Parathyroid adenoma (tissue), 2 donors: ENCODE measurements around the gene GNAS-AS1.

Experiments used
- H2AFZ ChIP-seq: fragments of 300-600 bp; sonication (generic); one replicate; pipeline ENCODE4 v1.7.0; 2017; ENCODE audit warnings: antibody characterized with exemption, mild to moderate bottlenecking
- H3K27ac ChIP-seq: fragments of 300-600 bp; sonication (generic); one replicate; pipeline ENCODE4 v1.7.0; 2017
- H3K27me3 ChIP-seq: fragments of 300-600 bp; sonication (generic); one replicate; pipeline ENCODE4 v1.7.0; 2017; ENCODE audit warnings: low read length; ENCODE audit not compliant: control insufficient read depth, insufficient read depth
- H3K36me3 ChIP-seq: fragments of 300-600 bp; sonication (generic); one replicate; pipeline ENCODE4 v1.7.0; 2017; ENCODE audit warnings: low read length; ENCODE audit not compliant: control insufficient read depth, insufficient read depth
- H3K4me1 ChIP-seq: fragments of 300-600 bp; sonication (generic); one replicate; pipeline ENCODE4 v1.7.0; 2017; ENCODE audit warnings: control low read depth
- H3K4me2 ChIP-seq: fragments of 300-600 bp; sonication (generic); one replicate; pipeline ENCODE4 v1.7.0; 2017; ENCODE audit warnings: low read length
- H3K4me3 ChIP-seq: fragments of 300-600 bp; sonication (generic); one replicate; pipeline ENCODE4 v1.7.0; 2017; ENCODE audit warnings: low read depth, low read length
- H3K79me2 ChIP-seq: fragments of 300-600 bp; sonication (generic); one replicate; pipeline ENCODE4 v1.7.0; 2017; ENCODE audit warnings: control low read depth
- H3K9ac ChIP-seq: fragments of 300-600 bp; sonication (generic); one replicate; pipeline ENCODE4 v1.7.0; 2017; ENCODE audit warnings: mild to moderate bottlenecking
- H3K9me3 ChIP-seq: fragments of 300-600 bp; sonication (generic); one replicate; pipeline ENCODE4 v1.7.0; 2017; ENCODE audit warnings: low read length; ENCODE audit not compliant: control insufficient read depth
- TF ChIP-seq, protein P1 (sequence below): fragments of 300-600 bp; sonication (generic); IDR thresholded peaks from one replicate; pipeline ENCODE4 v1.7.0; 2017; ENCODE audit warnings: antibody characterized with exemption, mild to moderate bottlenecking
- donor health status: primary hyperparathyroidism.

The GNAS-AS1 gene

DNA sequence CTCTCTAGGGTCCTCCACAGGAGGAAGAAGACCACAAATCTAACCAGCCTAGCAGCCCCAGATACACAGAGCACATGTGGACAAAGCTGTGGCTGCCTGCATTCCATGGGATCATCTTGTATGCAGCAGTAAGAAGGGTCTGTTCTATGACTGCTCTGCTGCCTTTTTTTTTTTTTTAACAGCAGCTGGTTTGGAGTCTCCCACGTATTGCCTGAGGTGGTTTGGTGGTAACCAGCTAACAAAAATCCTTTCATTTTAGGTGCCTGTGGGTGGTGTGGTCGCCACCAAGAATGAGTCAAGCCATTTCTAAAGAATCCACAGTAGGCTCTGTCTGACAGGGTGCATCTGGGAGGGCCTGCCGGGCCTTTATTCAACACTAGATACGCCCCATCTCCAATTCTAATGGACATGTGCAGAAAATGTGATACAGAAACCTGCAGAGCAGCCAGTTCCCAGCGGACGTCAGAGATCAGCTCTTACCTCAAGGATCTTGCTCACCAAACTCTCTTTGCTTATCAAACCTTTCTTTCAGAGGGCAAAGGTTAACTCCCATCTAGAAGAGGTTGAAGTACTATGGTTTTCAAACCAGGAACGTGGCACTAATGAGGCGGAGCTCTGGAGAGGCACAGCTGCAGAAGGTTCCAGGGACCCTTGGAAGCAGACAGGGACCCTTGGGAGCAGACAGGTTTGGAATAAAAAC is 32.0 kb downstream of the GNAS-AS1 start:
- H3K4me1 ChIP-seq = no peaks in the 10 kb centered on the region
- TF ChIP-seq, protein P1, sequence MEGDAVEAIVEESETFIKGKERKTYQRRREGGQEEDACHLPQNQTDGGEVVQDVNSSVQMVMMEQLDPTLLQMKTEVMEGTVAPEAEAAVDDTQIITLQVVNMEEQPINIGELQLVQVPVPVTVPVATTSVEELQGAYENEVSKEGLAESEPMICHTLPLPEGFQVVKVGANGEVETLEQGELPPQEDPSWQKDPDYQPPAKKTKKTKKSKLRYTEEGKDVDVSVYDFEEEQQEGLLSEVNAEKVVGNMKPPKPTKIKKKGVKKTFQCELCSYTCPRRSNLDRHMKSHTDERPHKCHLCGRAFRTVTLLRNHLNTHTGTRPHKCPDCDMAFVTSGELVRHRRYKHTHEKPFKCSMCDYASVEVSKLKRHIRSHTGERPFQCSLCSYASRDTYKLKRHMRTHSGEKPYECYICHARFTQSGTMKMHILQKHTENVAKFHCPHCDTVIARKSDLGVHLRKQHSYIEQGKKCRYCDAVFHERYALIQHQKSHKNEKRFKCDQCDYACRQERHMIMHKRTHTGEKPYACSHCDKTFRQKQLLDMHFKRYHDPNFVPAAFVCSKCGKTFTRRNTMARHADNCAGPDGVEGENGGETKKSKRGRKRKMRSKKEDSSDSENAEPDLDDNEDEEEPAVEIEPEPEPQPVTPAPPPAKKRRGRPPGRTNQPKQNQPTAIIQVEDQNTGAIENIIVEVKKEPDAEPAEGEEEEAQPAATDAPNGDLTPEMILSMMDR = no peak
- no peaks in the 10 kb centered on the region for H3K79me2 ChIP-seq

GRCh38 chr20:58817748-58818147 is 33.0 kb downstream of the GNAS-AS1 start:
- H3K27me3 ChIP-seq = no peaks in the 10 kb centered on the region
- no peak overlapping the region for H3K4me2 ChIP-seq
- H2AFZ ChIP-seq = no peak overlapping the region
- TF ChIP-seq, protein P1 = no peak
- H3K27ac ChIP-seq = no peak overlapping the region
- H3K4me1 ChIP-seq = no peaks in the 10 kb centered on the region
- H3K79me2 ChIP-seq = no peaks in the 10 kb centered on the region
- H3K9me3 ChIP-seq = no peaks in the 10 kb centered on the region
- H3K4me3 ChIP-seq = no peak overlapping the region
- H3K9ac ChIP-seq = no peak overlapping the region
- H3K36me3 ChIP-seq = no peaks in the 10 kb centered on the region

More for the DNA sequence above, 32.0 kb downstream of the GNAS-AS1 start:
- no peak overlapping the region for H2AFZ ChIP-seq
- no peak overlapping the region for H3K27ac ChIP-seq
- no peaks in the 10 kb centered on the region for H3K36me3 ChIP-seq
- H3K27me3 ChIP-seq = no peaks in the 10 kb centered on the region
- H3K9me3 ChIP-seq = no peaks in the 10 kb centered on the region
- no peak overlapping the region for H3K4me2 ChIP-seq
- no peak overlapping the region for H3K9ac ChIP-seq
- H3K4me3 ChIP-seq = no peak overlapping the region

DNA sequence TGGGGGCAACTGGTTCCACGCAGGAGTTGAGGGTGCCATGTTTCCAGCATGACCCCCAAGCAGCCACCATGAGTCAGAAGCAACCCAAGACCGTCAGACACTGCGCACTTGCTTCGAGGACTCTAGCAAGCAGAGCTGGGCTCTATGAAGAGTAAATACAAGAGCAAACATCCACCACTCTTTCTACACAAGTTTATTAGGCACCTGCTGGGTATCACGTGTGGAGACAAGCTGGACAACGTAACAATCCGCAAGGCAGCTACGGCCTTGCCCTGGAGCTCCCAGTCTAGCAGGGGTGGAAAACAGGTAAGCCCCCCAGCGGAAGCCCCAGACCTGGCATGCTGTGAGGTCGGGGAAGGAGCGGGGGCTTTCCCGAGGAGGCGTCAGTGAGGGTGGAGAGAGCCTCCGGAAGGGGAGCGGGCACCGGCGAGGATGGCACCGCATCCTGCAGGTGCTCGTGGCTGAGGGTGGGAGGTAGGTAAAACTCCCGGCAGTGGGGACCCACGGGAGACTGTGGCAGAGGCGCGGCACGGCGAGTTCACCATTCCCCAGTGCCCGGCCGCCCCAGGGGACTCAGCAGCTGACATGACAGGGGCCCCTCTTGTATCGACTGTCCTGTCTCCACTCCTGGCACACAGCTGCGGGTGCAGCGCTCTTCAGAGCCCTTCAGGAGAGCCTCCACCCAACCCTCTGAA is 33.6 kb downstream of the GNAS-AS1 start:
- no peaks in the 10 kb centered on the region for H3K36me3 ChIP-seq
- H3K79me2 ChIP-seq = no peaks in the 10 kb centered on the region
- no peaks in the 10 kb centered on the region for H3K4me1 ChIP-seq
- TF ChIP-seq, protein P1 = no peak
- no peak overlapping the region for H3K27ac ChIP-seq
- H2AFZ ChIP-seq = no peak overlapping the region
- H3K4me3 ChIP-seq = no peak overlapping the region
- no peaks in the 10 kb centered on the region for H3K9me3 ChIP-seq
- no peak overlapping the region for H3K9ac ChIP-seq
- H3K4me2 ChIP-seq = no peak overlapping the region
- no peaks in the 10 kb centered on the region for H3K27me3 ChIP-seq

DNA sequence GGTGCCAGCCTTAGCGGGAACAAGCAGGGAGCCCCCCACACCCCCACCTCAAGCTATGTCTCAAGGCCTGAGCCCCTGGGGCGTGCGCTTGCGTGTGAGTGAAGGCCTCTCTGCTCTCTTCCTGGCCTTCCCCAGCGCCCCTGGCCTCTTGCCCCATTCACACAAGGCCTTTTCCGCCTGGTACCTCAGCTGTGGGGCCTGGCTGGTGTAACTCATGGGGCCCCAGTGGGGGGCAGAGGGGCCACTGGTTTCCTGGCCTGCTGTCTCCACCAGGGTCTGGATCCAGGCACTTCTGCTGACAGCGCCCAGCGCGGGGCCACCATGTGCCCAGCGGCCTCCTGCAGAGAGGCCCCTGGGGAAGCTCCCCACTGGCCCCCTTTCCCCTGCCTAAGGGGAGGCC is 34.7 kb downstream of the GNAS-AS1 start:
- Histone ChIP-seq H3K27me3 (no peaks in the 10 kb centered on the region), H3K79me2 (no peaks in the 10 kb centered on the region), H3K9me3 (no peaks in the 10 kb centered on the region), H2AFZ (no peak overlapping the region), H3K27ac (no peak overlapping the region), H3K4me3 (no peak overlapping the region), H3K36me3 (no peaks in the 10 kb centered on the region), H3K4me1 (no peaks in the 10 kb centered on the region), H3K9ac (no peak overlapping the region), H3K4me2 (no peak overlapping the region)
- TF ChIP-seq, protein P1 = no peak
